Fibroblast of lung (primary cell): ENCODE results near the gene OR7G3.

ENCODE experiments used
- CTCF ChIP-seq, 2 donors: IDR thresholded peaks in 1 of 2; conservative IDR thresholded peaks in 1 of 2; 1 replicate in 1 of 2; 2 replicates in 1 of 2; pipeline ENCODE4 v1.5.1; 2011 to 2012; ENCODE audit warnings: low read length in 2 of 2, control low read depth in 1 of 2, inconsistent platforms in 1 of 2, low read depth in 1 of 2, mild to moderate bottlenecking in 1 of 2
- EZH2 ChIP-seq: IDR thresholded peaks from 2 replicates; pipeline ENCODE4 v1.5.1; 2012; ENCODE audit warnings: low read length, control low read depth, mild to moderate bottlenecking; ENCODE audit errors: missing control alignments

GRCh38 chr19:9109959-9110358 is 16.8 kb downstream of the OR7G3 start:
- TF ChIP-seq CTCF (conservative IDR thresholded peaks at IDR 0.05 in 1 of 2, IDR thresholded peaks at IDR 0.05 in 1 of 2; ENCODE audit: low read depth in 1 of 2, low read length in 2 of 2) (no peak), EZH2 (no peak)
